ENCODE measurements around the gene SLC1A7.

GRCh38 chr1:53133261-53134041 is 9.0 kb downstream of the SLC1A7 start:
- TF ChIP-seq POLR2A (IDR thresholded peaks at IDR 0.05; ENCODE audit: low read depth, low read length) (no peak), POLR2AphosphoS5 (IDR thresholded peaks at IDR 0.05; ENCODE audit: low read depth, low read length) (no peak)

Measured in GM12891 (cell line).